HG02571 (cell line): ENCODE results near the gene PTGDR.

Experiments
- ATAC-seq: cut with Tn5 transposase; IDR thresholded peaks from one replicate; pipeline ENCODE4 v1.9.1; 2021; ENCODE audit warnings: mild to moderate bottlenecking, moderate library complexity; ENCODE audit not compliant: unreplicated experiment

Gene PTGDR

GRCh38 chr14:52263190-52263589 is 4.3 kb upstream of the PTGDR start:
- ATAC-seq = no peak

GRCh38 chr14:52265253-52265652 is 2.2 kb upstream of the PTGDR start:
- no peak for ATAC-seq

GRCh38 chr14:52266179-52266578 is 1.3 kb upstream of the PTGDR start:
- ATAC-seq = no peak

- no peak for ATAC-seq
Observed at GRCh38 chr14:52266782-52267181, 716 bp upstream of the PTGDR start.

- ATAC-seq = no peak
Observed at GRCh38 chr14:52268279-52269061, 972 bp downstream of the PTGDR start.

- ATAC-seq = no peak
Observed at GRCh38 chr14:52269100-52269499, 1.6 kb downstream of the PTGDR start.

GRCh38 chr14:52269982-52270381 is 2.5 kb downstream of the PTGDR start:
- no peak for ATAC-seq

GRCh38 chr14:52271538-52271937 is 4.0 kb downstream of the PTGDR start:
- no peak for ATAC-seq

- ATAC-seq = no peak
Observed at GRCh38 chr14:52272375-52272774, 4.9 kb downstream of the PTGDR start.

- ATAC-seq = no peak
Observed at GRCh38 chr14:52275372-52275771, 7.9 kb downstream of the PTGDR start.

GRCh38 chr14:52277552-52277951 is 10.1 kb downstream of the PTGDR start:
- ATAC-seq = no peak

- ATAC-seq = no peak
Observed at GRCh38 chr14:52279408-52279807, 11.9 kb downstream of the PTGDR start.

GRCh38 chr14:52283099-52283498 is 15.6 kb downstream of the PTGDR start:
- ATAC-seq = no peak

GRCh38 chr14:52286661-52287649 is 19.5 kb downstream of the PTGDR start:
- no peak for ATAC-seq

- no peak for ATAC-seq
Observed at GRCh38 chr14:52296378-52296777, 28.9 kb downstream of the PTGDR start.

GRCh38 chr14:52298795-52299194 is 31.3 kb downstream of the PTGDR start:
- ATAC-seq = no peak

- no peak for ATAC-seq
Observed at GRCh38 chr14:52299692-52300278, 32.3 kb downstream of the PTGDR start.

GRCh38 chr14:52303236-52303635 is 35.7 kb downstream of the PTGDR start:
- no peak for ATAC-seq

- ATAC-seq = no peak
Observed at GRCh38 chr14:52304248-52304904, 36.9 kb downstream of the PTGDR start.

- ATAC-seq = no peak
Observed at GRCh38 chr14:52305014-52305413, 37.5 kb downstream of the PTGDR start.

- ATAC-seq = no peak
Observed at GRCh38 chr14:52307376-52307775, 39.9 kb downstream of the PTGDR start.
